ENCODE data around the gene DIP2B.

DNA sequence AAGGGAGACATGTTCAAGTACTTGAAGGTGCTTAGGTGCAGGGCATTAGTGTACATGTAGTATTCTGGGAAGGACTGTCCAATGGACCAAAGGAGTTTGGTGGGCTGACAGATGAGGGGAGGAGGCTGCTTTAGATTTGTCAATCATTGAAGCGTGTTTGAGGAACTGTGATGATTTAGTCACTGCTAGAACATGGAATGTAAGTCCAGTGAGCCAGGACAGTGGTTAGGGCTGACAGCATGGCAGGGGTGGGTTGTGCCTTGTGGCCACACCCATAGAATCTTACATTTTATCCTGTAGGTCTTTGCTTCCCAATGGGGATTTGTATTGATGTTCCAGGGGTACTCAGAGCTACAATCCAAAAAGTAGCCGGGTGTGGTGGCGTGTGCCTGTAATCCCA, 24.6 kb downstream of the DIP2B start:
- no peak for TF ChIP-seq ZNF274 (IDR thresholded peaks at IDR 0.05; ENCODE audit: low read depth, low read length)
- TF ChIP-seq SUZ12 (IDR thresholded peaks at IDR 0.05; ENCODE audit: extremely low read depth, insufficient read depth, insufficient read length) = no peak
- TF ChIP-seq YY1 (IDR thresholded peaks at IDR 0.05; ENCODE audit: insufficient read depth, insufficient read length) = no peak
